K562 (cell line): ENCODE measurements around the gene MTO1. TPM values are rescaled to one million over a fixed set of nuclear protein-coding genes. Genes with fewer than 3 reads are reported as not detected.
A peak's percentile ranks its signal among the peaks of the same experiment; 100 is the strongest.

Source experiments
- ELF2 ChIP-seq: fragments of 250-450 bp; sonication (Bioruptor Pico); IDR thresholded peaks from 2 replicates; pipeline ENCODE4 v1.5.0; 2021; ENCODE audit warnings: mild to moderate bottlenecking
- EZH2 ChIP-seq: IDR thresholded peaks from 2 replicates; pipeline ENCODE4 v1.6.1; 2012; ENCODE audit warnings: low read depth, mild to moderate bottlenecking, inconsistent platforms, low read length, borderline replicate concordance
- ZNF778 ChIP-seq: fragments of 450-650 bp; formaldehyde crosslinking; IDR thresholded peaks from 2 replicates; pipeline ENCODE4 v1.4.0; 2020; ENCODE audit warnings: mild to moderate bottlenecking, moderate library complexity
- polyA plus RNA-seq, 8 experiments: library from polyadenylated mRNA; depleted of rRNA in 4 of 8; stranded (reverse) in 5 of 8; unstranded in 3 of 8; fragments of >200 nt; fragmentation: Nextera tagmentation in 2 of 8; fragmentation: Illumina TruSeq in 1 of 8; extraction: Ambion mirVana in 2 of 8; extraction: Trizol in 1 of 8; gene quantifications; 2 replicates each; pipeline versions ENCODE4 v1.2.1 to v1.2.3, GENCODE V29; 2011 to 2014; ENCODE audit warnings: inconsistent platforms in 1 of 8, missing spikeins in 1 of 8
- total RNA-seq, 7 experiments: library from RNA; depleted of rRNA in 6 of 7; stranded (reverse); fragments of >200 nt in 6 of 7; fragmentation: Illumina TruSeq in 2 of 7; extraction: Trizol in 2 of 7; gene quantifications; 2 replicates each; pipeline versions ENCODE4 v1.2.1 to v1.2.3, GENCODE V29; 2011 to 2021; ENCODE audit warnings: low replicate concordance in 1 of 7
- TF ChIP-seq, protein P1 (sequence below): fragments of 450-650 bp; IDR thresholded peaks from 2 replicates; pipeline ENCODE4 v1.6.1; 2016; ENCODE audit warnings: borderline replicate concordance
- TF ChIP-seq, protein P2 (sequence below): fragments of 450-650 bp; IDR thresholded peaks from 2 replicates; pipeline ENCODE4 v1.6.1; 2016; ENCODE audit warnings: mild to moderate bottlenecking, moderate library complexity
- TF ChIP-seq, protein P3 (sequence below): fragments of 250-450 bp; sonication (Bioruptor Pico); IDR thresholded peaks from 2 replicates; pipeline ENCODE4 v1.4.0; 2020; ENCODE audit warnings: mild to moderate bottlenecking, moderate library complexity
- TF ChIP-seq, protein P4 (sequence below): sonication (generic); formaldehyde crosslinking; IDR thresholded peaks from 2 replicates; pipeline ENCODE4 v1.8.0; 2022; ENCODE audit warnings: mild to moderate bottlenecking, low read depth, missing genetic modification reagents

MTO1 gene
- total and polyA plus RNA-seq, 9 of the 15 experiments (the other 6 are each of a cell fraction or from before 2014, with no cell fraction given), result 33.4 to 62.3 (median 50.6) TPM

DNA sequence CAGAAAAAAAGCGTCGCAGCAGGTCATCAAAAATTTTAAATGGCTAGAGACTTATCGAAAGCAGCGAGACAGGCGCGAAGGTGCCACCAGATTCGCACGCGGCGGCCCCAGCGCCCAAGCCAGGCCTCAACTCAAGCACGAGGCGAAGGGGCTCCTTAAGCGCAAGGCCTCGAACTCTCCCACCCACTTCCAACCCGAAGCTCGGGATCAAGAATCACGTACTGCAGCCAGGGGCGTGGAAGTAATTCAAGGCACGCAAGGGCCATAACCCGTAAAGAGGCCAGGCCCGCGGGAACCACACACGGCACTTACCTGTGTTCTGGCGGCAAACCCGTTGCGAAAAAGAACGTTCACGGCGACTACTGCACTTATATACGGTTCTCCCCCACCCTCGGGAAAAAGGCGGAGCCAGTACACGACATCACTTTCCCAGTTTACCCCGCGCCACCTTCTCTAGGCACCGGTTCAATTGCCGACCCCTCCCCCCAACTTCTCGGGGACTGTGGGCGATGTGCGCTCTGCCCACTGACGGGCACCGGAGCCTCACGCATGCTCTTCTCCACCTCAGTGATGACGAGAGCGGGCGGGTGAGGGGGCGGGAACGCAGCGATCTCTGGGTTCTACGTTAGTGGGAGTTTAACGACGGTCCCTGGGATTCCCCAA lies 59.3 kb downstream of the MTO1 start, which contains the start of gene EEF1A1 (continued):
- TF ChIP-seq, protein P1, sequence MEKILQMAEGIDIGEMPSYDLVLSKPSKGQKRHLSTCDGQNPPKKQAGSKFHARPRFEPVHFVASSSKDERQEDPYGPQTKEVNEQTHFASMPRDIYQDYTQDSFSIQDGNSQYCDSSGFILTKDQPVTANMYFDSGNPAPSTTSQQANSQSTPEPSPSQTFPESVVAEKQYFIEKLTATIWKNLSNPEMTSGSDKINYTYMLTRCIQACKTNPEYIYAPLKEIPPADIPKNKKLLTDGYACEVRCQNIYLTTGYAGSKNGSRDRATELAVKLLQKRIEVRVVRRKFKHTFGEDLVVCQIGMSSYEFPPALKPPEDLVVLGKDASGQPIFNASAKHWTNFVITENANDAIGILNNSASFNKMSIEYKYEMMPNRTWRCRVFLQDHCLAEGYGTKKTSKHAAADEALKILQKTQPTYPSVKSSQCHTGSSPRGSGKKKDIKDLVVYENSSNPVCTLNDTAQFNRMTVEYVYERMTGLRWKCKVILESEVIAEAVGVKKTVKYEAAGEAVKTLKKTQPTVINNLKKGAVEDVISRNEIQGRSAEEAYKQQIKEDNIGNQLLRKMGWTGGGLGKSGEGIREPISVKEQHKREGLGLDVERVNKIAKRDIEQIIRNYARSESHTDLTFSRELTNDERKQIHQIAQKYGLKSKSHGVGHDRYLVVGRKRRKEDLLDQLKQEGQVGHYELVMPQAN, result peak; percentile 82; the same call in 1 of the 2 replicates
- TF ChIP-seq, protein P2, sequence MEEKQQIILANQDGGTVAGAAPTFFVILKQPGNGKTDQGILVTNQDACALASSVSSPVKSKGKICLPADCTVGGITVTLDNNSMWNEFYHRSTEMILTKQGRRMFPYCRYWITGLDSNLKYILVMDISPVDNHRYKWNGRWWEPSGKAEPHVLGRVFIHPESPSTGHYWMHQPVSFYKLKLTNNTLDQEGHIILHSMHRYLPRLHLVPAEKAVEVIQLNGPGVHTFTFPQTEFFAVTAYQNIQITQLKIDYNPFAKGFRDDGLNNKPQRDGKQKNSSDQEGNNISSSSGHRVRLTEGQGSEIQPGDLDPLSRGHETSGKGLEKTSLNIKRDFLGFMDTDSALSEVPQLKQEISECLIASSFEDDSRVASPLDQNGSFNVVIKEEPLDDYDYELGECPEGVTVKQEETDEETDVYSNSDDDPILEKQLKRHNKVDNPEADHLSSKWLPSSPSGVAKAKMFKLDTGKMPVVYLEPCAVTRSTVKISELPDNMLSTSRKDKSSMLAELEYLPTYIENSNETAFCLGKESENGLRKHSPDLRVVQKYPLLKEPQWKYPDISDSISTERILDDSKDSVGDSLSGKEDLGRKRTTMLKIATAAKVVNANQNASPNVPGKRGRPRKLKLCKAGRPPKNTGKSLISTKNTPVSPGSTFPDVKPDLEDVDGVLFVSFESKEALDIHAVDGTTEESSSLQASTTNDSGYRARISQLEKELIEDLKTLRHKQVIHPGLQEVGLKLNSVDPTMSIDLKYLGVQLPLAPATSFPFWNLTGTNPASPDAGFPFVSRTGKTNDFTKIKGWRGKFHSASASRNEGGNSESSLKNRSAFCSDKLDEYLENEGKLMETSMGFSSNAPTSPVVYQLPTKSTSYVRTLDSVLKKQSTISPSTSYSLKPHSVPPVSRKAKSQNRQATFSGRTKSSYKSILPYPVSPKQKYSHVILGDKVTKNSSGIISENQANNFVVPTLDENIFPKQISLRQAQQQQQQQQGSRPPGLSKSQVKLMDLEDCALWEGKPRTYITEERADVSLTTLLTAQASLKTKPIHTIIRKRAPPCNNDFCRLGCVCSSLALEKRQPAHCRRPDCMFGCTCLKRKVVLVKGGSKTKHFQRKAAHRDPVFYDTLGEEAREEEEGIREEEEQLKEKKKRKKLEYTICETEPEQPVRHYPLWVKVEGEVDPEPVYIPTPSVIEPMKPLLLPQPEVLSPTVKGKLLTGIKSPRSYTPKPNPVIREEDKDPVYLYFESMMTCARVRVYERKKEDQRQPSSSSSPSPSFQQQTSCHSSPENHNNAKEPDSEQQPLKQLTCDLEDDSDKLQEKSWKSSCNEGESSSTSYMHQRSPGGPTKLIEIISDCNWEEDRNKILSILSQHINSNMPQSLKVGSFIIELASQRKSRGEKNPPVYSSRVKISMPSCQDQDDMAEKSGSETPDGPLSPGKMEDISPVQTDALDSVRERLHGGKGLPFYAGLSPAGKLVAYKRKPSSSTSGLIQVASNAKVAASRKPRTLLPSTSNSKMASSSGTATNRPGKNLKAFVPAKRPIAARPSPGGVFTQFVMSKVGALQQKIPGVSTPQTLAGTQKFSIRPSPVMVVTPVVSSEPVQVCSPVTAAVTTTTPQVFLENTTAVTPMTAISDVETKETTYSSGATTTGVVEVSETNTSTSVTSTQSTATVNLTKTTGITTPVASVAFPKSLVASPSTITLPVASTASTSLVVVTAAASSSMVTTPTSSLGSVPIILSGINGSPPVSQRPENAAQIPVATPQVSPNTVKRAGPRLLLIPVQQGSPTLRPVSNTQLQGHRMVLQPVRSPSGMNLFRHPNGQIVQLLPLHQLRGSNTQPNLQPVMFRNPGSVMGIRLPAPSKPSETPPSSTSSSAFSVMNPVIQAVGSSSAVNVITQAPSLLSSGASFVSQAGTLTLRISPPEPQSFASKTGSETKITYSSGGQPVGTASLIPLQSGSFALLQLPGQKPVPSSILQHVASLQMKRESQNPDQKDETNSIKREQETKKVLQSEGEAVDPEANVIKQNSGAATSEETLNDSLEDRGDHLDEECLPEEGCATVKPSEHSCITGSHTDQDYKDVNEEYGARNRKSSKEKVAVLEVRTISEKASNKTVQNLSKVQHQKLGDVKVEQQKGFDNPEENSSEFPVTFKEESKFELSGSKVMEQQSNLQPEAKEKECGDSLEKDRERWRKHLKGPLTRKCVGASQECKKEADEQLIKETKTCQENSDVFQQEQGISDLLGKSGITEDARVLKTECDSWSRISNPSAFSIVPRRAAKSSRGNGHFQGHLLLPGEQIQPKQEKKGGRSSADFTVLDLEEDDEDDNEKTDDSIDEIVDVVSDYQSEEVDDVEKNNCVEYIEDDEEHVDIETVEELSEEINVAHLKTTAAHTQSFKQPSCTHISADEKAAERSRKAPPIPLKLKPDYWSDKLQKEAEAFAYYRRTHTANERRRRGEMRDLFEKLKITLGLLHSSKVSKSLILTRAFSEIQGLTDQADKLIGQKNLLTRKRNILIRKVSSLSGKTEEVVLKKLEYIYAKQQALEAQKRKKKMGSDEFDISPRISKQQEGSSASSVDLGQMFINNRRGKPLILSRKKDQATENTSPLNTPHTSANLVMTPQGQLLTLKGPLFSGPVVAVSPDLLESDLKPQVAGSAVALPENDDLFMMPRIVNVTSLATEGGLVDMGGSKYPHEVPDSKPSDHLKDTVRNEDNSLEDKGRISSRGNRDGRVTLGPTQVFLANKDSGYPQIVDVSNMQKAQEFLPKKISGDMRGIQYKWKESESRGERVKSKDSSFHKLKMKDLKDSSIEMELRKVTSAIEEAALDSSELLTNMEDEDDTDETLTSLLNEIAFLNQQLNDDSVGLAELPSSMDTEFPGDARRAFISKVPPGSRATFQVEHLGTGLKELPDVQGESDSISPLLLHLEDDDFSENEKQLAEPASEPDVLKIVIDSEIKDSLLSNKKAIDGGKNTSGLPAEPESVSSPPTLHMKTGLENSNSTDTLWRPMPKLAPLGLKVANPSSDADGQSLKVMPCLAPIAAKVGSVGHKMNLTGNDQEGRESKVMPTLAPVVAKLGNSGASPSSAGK, result peak; percentile 94
- TF ChIP-seq, protein P3, sequence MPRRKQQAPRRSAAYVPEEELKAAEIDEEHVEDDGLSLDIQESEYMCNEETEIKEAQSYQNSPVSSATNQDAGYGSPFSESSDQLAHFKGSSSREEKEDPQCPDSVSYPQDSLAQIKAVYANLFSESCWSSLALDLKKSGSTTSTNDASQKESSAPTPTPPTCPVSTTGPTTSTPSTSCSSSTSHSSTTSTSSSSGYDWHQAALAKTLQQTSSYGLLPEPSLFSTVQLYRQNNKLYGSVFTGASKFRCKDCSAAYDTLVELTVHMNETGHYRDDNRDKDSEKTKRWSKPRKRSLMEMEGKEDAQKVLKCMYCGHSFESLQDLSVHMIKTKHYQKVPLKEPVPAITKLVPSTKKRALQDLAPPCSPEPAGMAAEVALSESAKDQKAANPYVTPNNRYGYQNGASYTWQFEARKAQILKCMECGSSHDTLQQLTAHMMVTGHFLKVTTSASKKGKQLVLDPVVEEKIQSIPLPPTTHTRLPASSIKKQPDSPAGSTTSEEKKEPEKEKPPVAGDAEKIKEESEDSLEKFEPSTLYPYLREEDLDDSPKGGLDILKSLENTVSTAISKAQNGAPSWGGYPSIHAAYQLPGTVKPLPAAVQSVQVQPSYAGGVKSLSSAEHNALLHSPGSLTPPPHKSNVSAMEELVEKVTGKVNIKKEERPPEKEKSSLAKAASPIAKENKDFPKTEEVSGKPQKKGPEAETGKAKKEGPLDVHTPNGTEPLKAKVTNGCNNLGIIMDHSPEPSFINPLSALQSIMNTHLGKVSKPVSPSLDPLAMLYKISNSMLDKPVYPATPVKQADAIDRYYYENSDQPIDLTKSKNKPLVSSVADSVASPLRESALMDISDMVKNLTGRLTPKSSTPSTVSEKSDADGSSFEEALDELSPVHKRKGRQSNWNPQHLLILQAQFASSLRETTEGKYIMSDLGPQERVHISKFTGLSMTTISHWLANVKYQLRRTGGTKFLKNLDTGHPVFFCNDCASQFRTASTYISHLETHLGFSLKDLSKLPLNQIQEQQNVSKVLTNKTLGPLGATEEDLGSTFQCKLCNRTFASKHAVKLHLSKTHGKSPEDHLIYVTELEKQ (CRISPR knock-in tag), result peak; percentile 39; the same call in 1 of the 2 replicates
- TF ChIP-seq ZNF778 (CRISPR knock-in tag) (no peak), EZH2 (peak; percentile 92; the same call in 1 of the 2 replicates), ELF2 (CRISPR knock-in tag) (no peak)
- TF ChIP-seq, protein P4, sequence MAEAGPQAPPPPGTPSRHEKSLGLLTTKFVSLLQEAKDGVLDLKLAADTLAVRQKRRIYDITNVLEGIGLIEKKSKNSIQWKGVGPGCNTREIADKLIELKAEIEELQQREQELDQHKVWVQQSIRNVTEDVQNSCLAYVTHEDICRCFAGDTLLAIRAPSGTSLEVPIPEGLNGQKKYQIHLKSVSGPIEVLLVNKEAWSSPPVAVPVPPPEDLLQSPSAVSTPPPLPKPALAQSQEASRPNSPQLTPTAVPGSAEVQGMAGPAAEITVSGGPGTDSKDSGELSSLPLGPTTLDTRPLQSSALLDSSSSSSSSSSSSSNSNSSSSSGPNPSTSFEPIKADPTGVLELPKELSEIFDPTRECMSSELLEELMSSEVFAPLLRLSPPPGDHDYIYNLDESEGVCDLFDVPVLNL, result no peak
